ENCODE measurements around the gene HTR4. TPM values are rescaled to one million over a fixed set of nuclear protein-coding genes. Genes with fewer than 3 reads are reported as not detected.
"Not testable (repeated sequence)": the region's sequence is repeated elsewhere in the genome, so short reads cannot be mapped to it uniquely, and the experiment has no call there.

Gene HTR4
- total and polyA plus RNA-seq, 12 donors: 0.16 to 1.1 (median 0.40) TPM; not detected in 2

GRCh38 chr5:148684528-148684927 lies 30.2 kb upstream of the HTR4 start:
- Histone ChIP-seq H3K4me3 (no peak overlapping the region), H3K27me3 (no peaks in the 10 kb centered on the region), H3K4me1 (peaks cover 0 to 18% (median 2%) of the 10 kb centered on the region in 9 donors), H3K36me3 (no peaks in the 10 kb centered on the region), H3K27ac (no peak overlapping the region), H3K9me3 (peaks cover 0 to 24% (median 14%) of the 10 kb centered on the region in 11 donors)
- intact Hi-C loops (cut with DNase I): no loop called here
- no peak for ATAC-seq
- no peak for TF ChIP-seq CTCF (IDR thresholded peaks at IDR 0.05)
- no peak for DNase-seq
- WGBS, 2 donors: 53 to 55% methylated on average over 2 of the region's 2 CpGs

GRCh38 chr5:148683651-148684050 lies 29.3 kb upstream of the HTR4 start:
- no peak overlapping the region for H3K27ac ChIP-seq
- no peak overlapping the region for H3K4me3 ChIP-seq
- ATAC-seq (no peak), DNase-seq (no peak)
- peaks cover 0 to 18% (median 10%) of the 10 kb centered on the region in 11 donors for H3K9me3 ChIP-seq
- peaks cover 0 to 18% (median 2%) of the 10 kb centered on the region in 9 donors for H3K4me1 ChIP-seq
- no peaks in the 10 kb centered on the region for H3K27me3 ChIP-seq
- 84 to 86% methylated on average over 2 of the region's 2 CpGs for WGBS, 2 donors
- TF ChIP-seq CTCF (IDR thresholded peaks at IDR 0.05): no peak
- H3K36me3 ChIP-seq: no peaks in the 10 kb centered on the region
- intact Hi-C loops (cut with DNase I): no loop called here

- no peak for TF ChIP-seq CTCF (IDR thresholded peaks at IDR 0.05)
- Histone ChIP-seq H3K27me3 (no peaks in the 10 kb centered on the region), H3K27ac (no peak overlapping the region), H3K36me3 (no peaks in the 10 kb centered on the region), H3K4me1 (peaks cover 0 to 18% (median 2%) of the 10 kb centered on the region in 9 donors), H3K9me3 (peaks cover 0 to 6% (median 0%) of the 10 kb centered on the region in 11 donors), H3K4me3 (no peak overlapping the region)
- ATAC-seq (no peak), DNase-seq (no peak)
- intact Hi-C loops (cut with DNase I): no loop called here
- WGBS, 2 donors: 61 to 63% methylated on average over 8 of the region's 8 CpGs
Observed at GRCh38 chr5:148682058-148683026, 28.0 kb upstream of the HTR4 start.

GRCh38 chr5:148681157-148682057 lies 27.1 kb upstream of the HTR4 start:
- TF ChIP-seq CTCF (IDR thresholded peaks at IDR 0.05): no peak
- Histone ChIP-seq H3K27ac (no peak overlapping the region), H3K9me3 (no peaks in the 10 kb centered on the region), H3K27me3 (peaks cover 0 to 4% (median 0%) of the 10 kb centered on the region in 7 donors), H3K4me3 (no peak overlapping the region), H3K36me3 (no peaks in the 10 kb centered on the region), H3K4me1 (peaks cover 0 to 18% (median 2%) of the 10 kb centered on the region in 9 donors)
- DNase-seq (no peak), ATAC-seq (no peak)
- 73 to 81% methylated on average over 6 of the region's 6 CpGs for WGBS, 2 donors
- intact Hi-C loops (cut with DNase I): no loop called here

GRCh38 chr5:148673704-148674103 lies 19.4 kb upstream of the HTR4 start:
- H3K9me3 ChIP-seq; H3K27ac ChIP-seq; DNase-seq; H3K4me3 ChIP-seq; H3K27me3 ChIP-seq; H3K36me3 ChIP-seq; intact Hi-C loops (cut with DNase I); H3K4me1 ChIP-seq; ATAC-seq: not testable (repeated sequence)
- 89 to 91% methylated on average over 6 of the region's 6 CpGs for WGBS, 2 donors
